SJCRH30 (cell line): ENCODE results near the gene NAA15. TPM values are rescaled to one million over a fixed set of nuclear protein-coding genes. Genes with fewer than 3 reads are reported as not detected.
"Not testable (repeated sequence)": the region's sequence is repeated elsewhere in the genome, so short reads cannot be mapped to it uniquely, and the experiment has no call there.

Source experiments
- DNase-seq, 2 experiments: peaks; one replicate each; pipeline ENCODE4 v3.0.0-alpha.2; 2015 to 2020
- H3K27ac ChIP-seq: fragments of 250-450 bp; sonication (Bioruptor Pico); 2 replicates; pipeline ENCODE4 v1.5.1; 2020; ENCODE audit warnings: mild to moderate bottlenecking, moderate library complexity
- H3K27me3 ChIP-seq: fragments of 250-450 bp; sonication (Bioruptor Pico); 2 replicates; pipeline ENCODE4 v1.5.1; 2020; ENCODE audit warnings: mild to moderate bottlenecking, moderate library complexity
- H3K36me3 ChIP-seq: fragments of 250-450 bp; sonication (Bioruptor Pico); 2 replicates; pipeline ENCODE4 v1.5.1; 2020; ENCODE audit warnings: mild to moderate bottlenecking, moderate library complexity
- H3K4me1 ChIP-seq: fragments of 250-450 bp; sonication (Bioruptor Pico); 2 replicates; pipeline ENCODE4 v1.5.1; 2020; ENCODE audit warnings: mild to moderate bottlenecking, moderate library complexity
- H3K4me3 ChIP-seq: fragments of 250-450 bp; sonication (Bioruptor Pico); 2 replicates; pipeline ENCODE4 v1.5.1; 2020; ENCODE audit warnings: mild to moderate bottlenecking, moderate library complexity
- H3K9me3 ChIP-seq: fragments of 250-450 bp; sonication (Bioruptor Pico); replicated peaks from 2 replicates; pipeline ENCODE4 v1.5.1; 2020; ENCODE audit warnings: mild to moderate bottlenecking, moderate library complexity
- total RNA-seq: library from RNA; depleted of rRNA; stranded (reverse); fragments of >200 nt; shearing (Covaris generic); gene quantifications from 2 replicates; pipeline ENCODE4 v1.2.3, GENCODE V29; 2014

Gene NAA15
- total RNA-seq, 1 experiment from 2014 or later: 82.0 TPM

DNA sequence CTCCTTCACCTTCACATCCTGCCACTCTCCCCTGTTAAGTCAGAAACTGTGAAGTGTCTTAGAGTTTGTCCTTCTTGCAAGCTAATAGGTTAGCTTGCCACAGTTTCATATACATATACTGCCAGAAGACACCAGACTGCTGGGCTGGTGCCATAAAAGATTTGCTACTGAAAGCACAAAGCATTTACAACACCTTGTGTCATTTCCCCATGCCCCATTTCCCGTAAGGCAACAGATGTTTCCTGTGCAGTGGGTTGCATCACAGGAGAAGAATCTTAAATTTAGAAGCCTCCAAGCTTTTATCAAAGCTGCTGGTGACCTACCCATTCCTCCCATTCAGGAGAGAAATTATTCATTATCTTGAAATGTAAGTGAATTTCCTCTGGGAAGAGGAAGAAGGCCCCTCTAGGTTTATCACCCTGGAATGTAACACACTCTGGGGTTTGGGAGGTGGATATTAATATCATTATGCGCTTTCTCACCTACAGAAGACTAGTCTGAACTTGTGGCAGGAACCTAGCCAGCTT, 118.1 kb downstream of the NAA15 start:
- DNase-seq: peak; percentile 86 to 92
- Histone ChIP-seq H3K27ac (peak overlapping the region; percentile 96), H3K9me3 (no peaks in the 10 kb centered on the region), H3K27me3 (no peaks in the 10 kb centered on the region), H3K36me3 (0 out of 2 replicates have a peak, but pooled peaks cover 3% of the 10 kb centered on the region), H3K4me1 (peaks cover 33% of the 10 kb centered on the region), H3K4me3 (no peak overlapping the region)

GRCh38 chr4:139420652-139421051, 119.3 kb downstream of the NAA15 start:
- H3K27ac ChIP-seq: peak overlapping the region; percentile 96
- no peaks in the 10 kb centered on the region for H3K27me3 ChIP-seq
- H3K4me3 ChIP-seq: no peak overlapping the region
- DNase-seq: no peak
- no peaks in the 10 kb centered on the region; the same call in 1 of the 2 replicates for H3K9me3 ChIP-seq
- peaks cover 33% of the 10 kb centered on the region for H3K4me1 ChIP-seq
- 0 out of 2 replicates have a peak, but pooled peaks cover 3% of the 10 kb centered on the region for H3K36me3 ChIP-seq

DNA sequence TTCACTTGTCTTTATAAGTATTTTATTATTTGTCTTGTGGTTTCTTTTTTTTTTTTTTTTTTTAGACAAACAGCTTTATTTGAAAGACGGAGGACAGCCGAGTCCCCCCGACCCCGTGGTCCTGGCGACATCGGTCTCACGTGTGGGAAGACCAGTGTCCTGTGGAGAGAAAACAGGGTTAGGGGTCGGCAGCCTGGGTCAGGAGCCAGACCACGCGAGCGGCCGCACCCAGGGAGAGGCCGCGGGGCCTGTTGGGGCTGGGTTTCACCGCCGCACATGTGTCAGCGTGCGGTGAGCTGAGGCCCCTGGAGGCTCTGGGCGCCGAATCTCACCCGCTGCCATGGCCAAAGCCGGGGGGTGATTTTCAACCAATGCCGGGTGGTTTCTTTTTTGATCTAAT, 134.8 kb downstream of the NAA15 start:
- Histone ChIP-seq H3K4me1 (no peaks in the 10 kb centered on the region), H3K9me3 (peaks cover 3% of the 10 kb centered on the region; the same call in 1 of the 2 replicates)

GRCh38 chr4:139438141-139438540, 136.8 kb downstream of the NAA15 start:
- Histone ChIP-seq H3K27me3 (no peaks in the 10 kb centered on the region), H3K9me3 (peaks cover 3% of the 10 kb centered on the region; the same call in 1 of the 2 replicates), H3K4me3 (no peak overlapping the region), H3K27ac (no peak overlapping the region), H3K4me1 (no peaks in the 10 kb centered on the region), H3K36me3 (peaks cover 10% of the 10 kb centered on the region; the same call in 1 of the 2 replicates)
- DNase-seq: no peak

More for the DNA sequence above, 134.8 kb downstream of the NAA15 start:
- Histone ChIP-seq H3K27me3 (no peaks in the 10 kb centered on the region), H3K27ac (no peak overlapping the region), H3K36me3 (peaks cover 10% of the 10 kb centered on the region; the same call in 1 of the 2 replicates), H3K4me3 (no peak overlapping the region)
- DNase-seq: no peak

- Histone ChIP-seq H3K4me3 (no peak overlapping the region), H3K4me1 (no peaks in the 10 kb centered on the region), H3K27me3 (no peaks in the 10 kb centered on the region), H3K36me3 (peaks cover 10% of the 10 kb centered on the region; the same call in 1 of the 2 replicates), H3K27ac (no peak overlapping the region), H3K9me3 (peaks cover 3% of the 10 kb centered on the region; the same call in 1 of the 2 replicates)
- DNase-seq: no peak
Observed at GRCh38 chr4:139441029-139441428, 139.7 kb downstream of the NAA15 start.

DNA sequence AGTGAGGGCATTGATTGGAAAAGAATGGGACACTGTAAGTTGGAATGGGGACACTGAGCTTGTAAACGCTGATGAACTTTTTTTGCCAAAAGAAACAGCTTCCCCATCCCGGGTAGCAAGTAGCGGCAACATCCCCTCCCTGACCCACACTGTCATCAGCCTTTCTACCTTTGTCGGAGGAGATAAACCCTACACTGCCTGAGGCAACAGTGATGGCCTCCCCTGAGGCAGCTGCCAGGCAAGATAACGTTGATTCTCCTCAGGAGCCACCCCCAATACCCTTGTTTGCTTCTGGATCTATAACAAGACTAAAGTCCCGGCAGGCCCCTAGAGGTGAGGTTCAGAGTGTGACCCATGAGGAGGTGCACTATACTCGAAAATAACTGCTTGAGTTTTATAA, 142.4 kb downstream of the NAA15 start:
- no peaks in the 10 kb centered on the region for H3K27me3 ChIP-seq
- no peak overlapping the region for H3K27ac ChIP-seq
- DNase-seq: no peak
- no peak overlapping the region for H3K4me3 ChIP-seq
- H3K9me3 ChIP-seq: no peaks in the 10 kb centered on the region
- no peaks in the 10 kb centered on the region for H3K4me1 ChIP-seq
- no peaks in the 10 kb centered on the region for H3K36me3 ChIP-seq

GRCh38 chr4:139444881-139445280, 143.6 kb downstream of the NAA15 start:
- not testable (repeated sequence) for H3K36me3 ChIP-seq, H3K9me3 ChIP-seq, H3K27ac ChIP-seq, H3K4me3 ChIP-seq, DNase-seq, H3K4me1 ChIP-seq, H3K27me3 ChIP-seq

DNA sequence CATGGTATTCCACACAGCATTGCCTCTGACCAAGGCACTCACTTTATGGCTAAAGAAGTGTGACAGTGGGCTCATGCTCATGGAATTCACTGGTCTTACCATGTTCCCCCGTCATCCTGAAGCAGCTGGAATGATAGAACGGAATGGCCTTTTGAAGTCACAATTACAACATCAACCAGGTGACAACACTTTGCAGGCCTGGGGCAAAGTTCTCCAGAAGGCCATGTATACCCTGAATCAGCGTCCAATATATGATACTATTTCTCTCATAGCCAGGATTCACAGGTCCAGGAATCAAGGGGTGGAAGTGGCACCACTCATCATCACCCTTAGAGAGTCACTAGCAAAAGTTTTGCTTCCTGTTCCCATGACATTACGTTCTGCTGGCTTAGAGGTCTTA, 145.8 kb downstream of the NAA15 start:
- DNase-seq: not testable (repeated sequence)

GRCh38 chr4:139450586-139450985, 149.3 kb downstream of the NAA15 start:
- Histone ChIP-seq H3K9me3 (no peaks in the 10 kb centered on the region), H3K4me3 (no peak overlapping the region), H3K36me3 (no peaks in the 10 kb centered on the region; the same call in 1 of the 2 replicates), H3K27ac (no peak overlapping the region), H3K4me1 (peaks cover 9% of the 10 kb centered on the region; the same call in 1 of the 2 replicates), H3K27me3 (no peaks in the 10 kb centered on the region)
- DNase-seq: no peak

More for the DNA sequence above, 145.8 kb downstream of the NAA15 start:
- not testable (repeated sequence) for H3K4me3 ChIP-seq, H3K4me1 ChIP-seq, H3K27ac ChIP-seq, H3K9me3 ChIP-seq, H3K36me3 ChIP-seq, H3K27me3 ChIP-seq

- no peak for DNase-seq
- Histone ChIP-seq H3K9me3 (no peaks in the 10 kb centered on the region), H3K27ac (peak overlapping the region; percentile 51; the same call in 1 of the 2 replicates), H3K27me3 (no peaks in the 10 kb centered on the region), H3K4me1 (peaks cover 11% of the 10 kb centered on the region), H3K36me3 (no peaks in the 10 kb centered on the region; the same call in 1 of the 2 replicates), H3K4me3 (peak overlapping the region; percentile 72)
Observed at GRCh38 chr4:139451997-139452396, 150.7 kb downstream of the NAA15 start.

- peaks cover 11% of the 10 kb centered on the region for H3K4me1 ChIP-seq
Observed at GRCh38 chr4:139453041-139453370, 151.7 kb downstream of the NAA15 start.

GRCh38 chr4:139453371-139454110, 152.2 kb downstream of the NAA15 start:
- Histone ChIP-seq H3K27ac (peak overlapping the region; percentile 51), H3K4me1 (peaks cover 11% of the 10 kb centered on the region), H3K36me3 (no peaks in the 10 kb centered on the region; the same call in 1 of the 2 replicates), H3K4me3 (peak overlapping the region; percentile 72), H3K9me3 (no peaks in the 10 kb centered on the region), H3K27me3 (no peaks in the 10 kb centered on the region)
- peak; percentile 93 to 95 for DNase-seq

More at GRCh38 chr4:139453041-139453370, 151.7 kb downstream of the NAA15 start:
- no peak for DNase-seq
- no peaks in the 10 kb centered on the region; the same call in 1 of the 2 replicates for H3K36me3 ChIP-seq
- peak overlapping the region; percentile 51 for H3K27ac ChIP-seq
- no peaks in the 10 kb centered on the region for H3K27me3 ChIP-seq
- peak overlapping the region; percentile 72 for H3K4me3 ChIP-seq
- no peaks in the 10 kb centered on the region for H3K9me3 ChIP-seq

DNA sequence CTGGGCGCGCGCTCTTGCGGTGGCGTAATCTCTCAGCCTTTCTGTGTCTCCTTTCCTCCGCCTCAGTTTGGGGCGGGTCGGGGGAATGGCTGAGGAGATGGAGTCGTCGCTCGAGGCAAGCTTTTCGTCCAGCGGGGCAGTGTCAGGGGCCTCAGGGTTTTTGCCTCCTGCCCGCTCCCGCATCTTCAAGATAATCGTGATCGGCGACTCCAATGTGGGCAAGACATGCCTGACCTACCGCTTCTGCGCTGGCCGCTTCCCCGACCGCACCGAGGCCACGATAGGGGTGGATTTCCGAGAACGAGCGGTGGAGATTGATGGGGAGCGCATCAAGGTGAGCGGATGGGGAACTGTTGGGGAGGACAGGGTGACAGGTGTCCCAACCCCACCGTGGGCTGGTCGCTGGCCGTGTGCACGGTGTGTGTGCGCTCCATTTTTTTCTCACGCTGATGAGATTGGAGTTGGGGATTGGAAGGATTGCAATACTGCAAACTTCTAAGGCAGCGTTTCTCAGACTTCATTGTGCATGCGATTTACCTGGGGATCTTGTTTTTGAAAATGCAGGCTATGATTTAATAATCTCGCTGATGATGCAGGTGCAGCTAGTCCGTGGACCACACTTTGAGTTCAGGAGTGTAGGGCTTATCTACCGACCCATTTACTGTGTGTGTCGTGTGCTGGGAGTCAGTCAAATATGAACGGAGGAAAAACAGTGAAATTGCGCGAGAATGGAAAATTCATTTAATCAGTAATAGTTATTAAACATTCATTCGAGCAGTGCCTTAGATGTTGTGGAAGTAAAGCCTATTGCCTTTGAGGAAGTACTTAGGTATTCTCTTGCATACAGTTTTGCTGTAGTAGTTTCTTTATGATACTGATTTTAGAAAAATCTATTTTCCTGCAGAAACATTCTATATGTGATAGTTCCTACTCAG, 153.1 kb downstream of the NAA15 start, which contains the start of gene RAB33B:
TSS of gene RAB33B (plus strand) at position 11 of the 935 bp plus-strand sequence. CDS start at position 86, 75 bp downstream.
- H3K27ac ChIP-seq: peak within 1 kb of the TSS; percentile 51
- H3K4me3 ChIP-seq: peak within 1 kb of the TSS; percentile 72
- no peaks in the 10 kb centered on the region for H3K9me3 ChIP-seq
- peaks cover 11% of the 10 kb centered on the region for H3K4me1 ChIP-seq
- no peak for DNase-seq
- H3K27me3 ChIP-seq: no peaks in the 10 kb centered on the region
- H3K36me3 ChIP-seq: no peaks in the 10 kb centered on the region; the same call in 1 of the 2 replicates

DNA sequence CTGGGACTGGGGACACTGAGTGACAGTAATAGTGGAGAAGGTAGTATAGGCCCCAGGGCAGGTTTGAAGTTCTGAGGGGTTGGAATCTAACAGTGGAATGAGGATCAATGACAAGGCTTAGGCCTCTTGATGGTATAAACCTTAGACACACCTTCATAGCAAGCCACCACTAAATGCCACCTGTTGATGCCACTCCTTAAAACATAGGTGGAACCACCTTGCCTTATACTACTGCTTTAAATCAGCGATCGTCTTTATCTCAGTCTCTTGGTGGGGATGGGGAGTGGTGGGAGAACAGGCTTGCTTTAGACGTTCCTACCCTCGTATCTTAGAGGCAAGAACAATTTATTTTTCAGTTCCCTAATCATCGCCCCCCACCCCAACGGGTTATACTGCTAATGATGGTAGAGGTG, 153.8 kb downstream of the NAA15 start:
- no peaks in the 10 kb centered on the region for H3K27me3 ChIP-seq

More for the DNA sequence above, 153.8 kb downstream of the NAA15 start:
- H3K9me3 ChIP-seq: no peaks in the 10 kb centered on the region
- H3K27ac ChIP-seq: no peak overlapping the region
- peaks cover 11% of the 10 kb centered on the region for H3K4me1 ChIP-seq
- H3K4me3 ChIP-seq: no peak overlapping the region
- DNase-seq: no peak
- H3K36me3 ChIP-seq: no peaks in the 10 kb centered on the region; the same call in 1 of the 2 replicates
